ENCODE data around the gene GHSR.

DNA sequence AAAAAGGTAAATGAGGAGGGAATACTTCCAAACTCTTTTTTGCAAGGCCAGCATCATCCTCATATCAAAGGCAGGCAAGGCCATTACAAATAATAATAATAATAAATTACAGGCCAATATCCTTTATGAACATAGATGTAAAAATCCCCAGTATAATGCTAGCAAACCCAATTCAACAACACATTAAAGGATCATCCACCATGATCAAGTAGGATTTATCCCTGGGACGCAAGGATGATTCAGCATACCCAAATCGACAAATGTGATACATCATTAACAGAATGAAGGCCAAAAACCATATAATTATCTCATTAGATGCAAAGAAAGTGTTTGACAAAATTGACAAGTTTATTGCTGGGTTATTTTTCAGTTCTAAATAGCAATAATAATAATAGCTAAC lies 53.6 kb downstream of the GHSR start:
- TF ChIP-seq, protein P1, sequence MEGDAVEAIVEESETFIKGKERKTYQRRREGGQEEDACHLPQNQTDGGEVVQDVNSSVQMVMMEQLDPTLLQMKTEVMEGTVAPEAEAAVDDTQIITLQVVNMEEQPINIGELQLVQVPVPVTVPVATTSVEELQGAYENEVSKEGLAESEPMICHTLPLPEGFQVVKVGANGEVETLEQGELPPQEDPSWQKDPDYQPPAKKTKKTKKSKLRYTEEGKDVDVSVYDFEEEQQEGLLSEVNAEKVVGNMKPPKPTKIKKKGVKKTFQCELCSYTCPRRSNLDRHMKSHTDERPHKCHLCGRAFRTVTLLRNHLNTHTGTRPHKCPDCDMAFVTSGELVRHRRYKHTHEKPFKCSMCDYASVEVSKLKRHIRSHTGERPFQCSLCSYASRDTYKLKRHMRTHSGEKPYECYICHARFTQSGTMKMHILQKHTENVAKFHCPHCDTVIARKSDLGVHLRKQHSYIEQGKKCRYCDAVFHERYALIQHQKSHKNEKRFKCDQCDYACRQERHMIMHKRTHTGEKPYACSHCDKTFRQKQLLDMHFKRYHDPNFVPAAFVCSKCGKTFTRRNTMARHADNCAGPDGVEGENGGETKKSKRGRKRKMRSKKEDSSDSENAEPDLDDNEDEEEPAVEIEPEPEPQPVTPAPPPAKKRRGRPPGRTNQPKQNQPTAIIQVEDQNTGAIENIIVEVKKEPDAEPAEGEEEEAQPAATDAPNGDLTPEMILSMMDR (IDR thresholded peaks at IDR 0.05) = no peak
- TF ChIP-seq POLR2A (IDR thresholded peaks at IDR 0.05) = no peak
- no peak for TF ChIP-seq POLR2AphosphoS5 (IDR thresholded peaks at IDR 0.05)
